Measurements from ENCODE around the gene TRAF3IP1.

GRCh38 chr2:238330391-238330790, 10.1 kb downstream of the TRAF3IP1 start:
- no peak for TF ChIP-seq CTCF (IDR thresholded peaks at IDR 0.05)
- no peak for TF ChIP-seq EZH2 (IDR thresholded peaks at IDR 0.05; ENCODE audit: borderline replicate concordance, insufficient read depth, low read depth, low read length, poor library complexity, severe bottlenecking)

Measured in B cell (primary cell).